RPMI8226 (cell line): Measurements from ENCODE around the gene RBMXL2.

Experiments used
- DNase-seq: peaks from one replicate; pipeline ENCODE4 v3.0.0-alpha.2; 2015

Gene RBMXL2

GRCh38 chr11:7088921-7089320, at the start of gene RBMXL2:
TSS of gene RBMXL2 (plus strand) at chr11:7088998. CDS start at chr11:7089121, 123 bp downstream.
- DNase-seq: no peak

- DNase-seq: no peak
These were observed 42.2 kb upstream of the RBMXL2 start for GRCh38 chr11:7046474-7047175.

GRCh38 chr11:7050191-7050590, 38.6 kb upstream of the RBMXL2 start:
- no peak for DNase-seq

- no peak for DNase-seq
These were observed 31.8 kb upstream of the RBMXL2 start for GRCh38 chr11:7056828-7057513.

- no peak for DNase-seq
These were observed 31.2 kb upstream of the RBMXL2 start for GRCh38 chr11:7057641-7058040.

GRCh38 chr11:7060868-7061267, 27.9 kb upstream of the RBMXL2 start:
- no peak for DNase-seq

- no peak for DNase-seq
These were observed 26.3 kb upstream of the RBMXL2 start for GRCh38 chr11:7062534-7062933.

- peak; percentile 63 for DNase-seq
These were observed 16.3 kb upstream of the RBMXL2 start for GRCh38 chr11:7072401-7073028.

- no peak for DNase-seq
These were observed 11.7 kb upstream of the RBMXL2 start for GRCh38 chr11:7077101-7077500.

- no peak for DNase-seq
These were observed 9.2 kb upstream of the RBMXL2 start for GRCh38 chr11:7079545-7080135.

- DNase-seq: no peak
These were observed 7.9 kb upstream of the RBMXL2 start for GRCh38 chr11:7080900-7081299.

- DNase-seq: no peak
These were observed 7.4 kb upstream of the RBMXL2 start for GRCh38 chr11:7081441-7081840.

GRCh38 chr11:7089328-7090251, 792 bp downstream of the RBMXL2 start:
- no peak for DNase-seq

GRCh38 chr11:7098235-7098832, 9.5 kb downstream of the RBMXL2 start:
- peak; percentile 39 for DNase-seq

- DNase-seq: no peak
These were observed 27.0 kb downstream of the RBMXL2 start for GRCh38 chr11:7115780-7116179.

- DNase-seq: no peak
These were observed 27.6 kb downstream of the RBMXL2 start for GRCh38 chr11:7116370-7116769.

GRCh38 chr11:7138051-7138450, 49.3 kb downstream of the RBMXL2 start:
- no peak for DNase-seq
